HTERT RPE-1 (cell line): ENCODE measurements around the gene CCDC6.
"Not testable (repeated sequence)": the region's sequence is repeated elsewhere in the genome, so short reads cannot be mapped to it uniquely, and the experiment has no call there.

Experiments
- in situ Hi-C: fragments of 300-500 bp; cut with MboI; formaldehyde crosslinking; loops from 4 replicates; pipeline ENCODE4 v1.14.3; 2020; ENCODE audit warnings: low sequenced_read_pairs

Gene CCDC6

GRCh38 chr10:59773088-59773487 lies 133.3 kb downstream of the CCDC6 start:
- in situ Hi-C loops, result no loop called here

GRCh38 chr10:59771162-59771807 lies 135.1 kb downstream of the CCDC6 start:
- in situ Hi-C loops, result no loop called here

- in situ Hi-C loops, result no loop called here
These were observed 135.7 kb downstream of the CCDC6 start for GRCh38 chr10:59770689-59771088.

- in situ Hi-C loops, result no loop called here
These were observed 143.9 kb downstream of the CCDC6 start for GRCh38 chr10:59762505-59762904.

- in situ Hi-C loops, result no loop called here
These were observed 148.4 kb downstream of the CCDC6 start for GRCh38 chr10:59757966-59758365.

GRCh38 chr10:59754951-59755350 lies 151.4 kb downstream of the CCDC6 start:
- in situ Hi-C loops, result no loop called here

GRCh38 chr10:59753267-59753666 lies 153.1 kb downstream of the CCDC6 start, which contains the start of gene MRLN:
TSS of gene MRLN (minus strand) at chr10:59753455.
- in situ Hi-C loops, result no loop called here

- in situ Hi-C loops, result no loop called here
These were observed 153.9 kb downstream of the CCDC6 start for GRCh38 chr10:59752278-59752940.

GRCh38 chr10:59750155-59750945 lies 156.0 kb downstream of the CCDC6 start:
- in situ Hi-C loops, result no loop called here

GRCh38 chr10:59748834-59749233 lies 157.5 kb downstream of the CCDC6 start:
- in situ Hi-C loops, result no loop called here

GRCh38 chr10:59745163-59745650 lies 161.1 kb downstream of the CCDC6 start:
- in situ Hi-C loops, result no loop called here

GRCh38 chr10:59744762-59745161 lies 161.6 kb downstream of the CCDC6 start:
- in situ Hi-C loops, result not testable (repeated sequence)

- in situ Hi-C loops, result not testable (repeated sequence)
These were observed 162.2 kb downstream of the CCDC6 start for GRCh38 chr10:59744156-59744555.

GRCh38 chr10:59741583-59741982 lies 164.8 kb downstream of the CCDC6 start:
- in situ Hi-C loops, result no loop called here

- in situ Hi-C loops, result no loop called here
These were observed 165.3 kb downstream of the CCDC6 start for GRCh38 chr10:59741048-59741447.
